HepG2 (cell line): ENCODE data around the gene EOGT. TPM values are rescaled to one million over a fixed set of nuclear protein-coding genes. Genes with fewer than 3 reads are reported as not detected.
A peak's percentile ranks its signal among the peaks of the same experiment; 100 is the strongest.

Experiments used
- ARID5B ChIP-seq: IDR thresholded peaks from 2 replicates; pipeline ENCODE4 v1.4.0; 2020; ENCODE audit warnings: mild to moderate bottlenecking, missing genetic modification reagents
- BCL6 ChIP-seq: IDR thresholded peaks from 2 replicates; pipeline ENCODE4 v1.6.1; 2016; ENCODE audit warnings: missing genetic modification reagents, missing compliant biosample characterization
- E2F2 ChIP-seq: sonication (generic); formaldehyde crosslinking; IDR thresholded peaks from 2 replicates; pipeline ENCODE4 v1.4.0; 2020; ENCODE audit warnings: missing genetic modification reagents, borderline replicate concordance
- GATAD2A ChIP-seq: IDR thresholded peaks from 2 replicates; pipeline ENCODE4 v1.6.1; 2016
- JUN ChIP-seq: sonication (generic); formaldehyde crosslinking; IDR thresholded peaks from 2 replicates; pipeline ENCODE4 v1.4.0; 2020; ENCODE audit warnings: mild to moderate bottlenecking, missing genetic modification reagents
- SP140L ChIP-seq: sonication (generic); formaldehyde crosslinking; IDR thresholded peaks from 2 replicates; pipeline ENCODE4 v1.4.0; 2020; ENCODE audit warnings: missing genetic modification reagents, borderline replicate concordance
- TEAD3 ChIP-seq: optimal IDR thresholded peaks from 2 replicates; pipeline ENCODE3; 2016; ENCODE audit warnings: borderline replicate concordance
- ZNF180 ChIP-seq: sonication (generic); formaldehyde crosslinking; IDR thresholded peaks from 2 replicates; pipeline ENCODE4 v1.4.0; 2020; ENCODE audit warnings: low read depth, missing genetic modification reagents, borderline replicate concordance
- ZNF253 ChIP-seq: sonication (generic); formaldehyde crosslinking; IDR thresholded peaks from 2 replicates; pipeline ENCODE4 v1.8.0; 2022; ENCODE audit warnings: mild to moderate bottlenecking, missing genetic modification reagents, borderline replicate concordance
- ZNF598 ChIP-seq: sonication (generic); formaldehyde crosslinking; IDR thresholded peaks from 2 replicates; pipeline ENCODE4 v1.5.1; 2020; ENCODE audit warnings: mild to moderate bottlenecking, missing genetic modification reagents, borderline replicate concordance
- polyA plus RNA-seq, 8 experiments: library from polyadenylated mRNA; depleted of rRNA in 3 of 8; stranded (reverse) in 7 of 8; unstranded in 1 of 8; fragments of >200 nt; fragmentation: Illumina TruSeq in 4 of 8; extraction: Trizol in 4 of 8; gene quantifications; 2 replicates each; pipeline versions ENCODE4 v1.2.1 to v1.2.3, GENCODE V29; 2011 to 2016; ENCODE audit warnings: low read depth in 4 of 8, missing spikeins in 1 of 8, mixed read lengths in 1 of 8; ENCODE audit not compliant: insufficient read depth in 1 of 8
- total RNA-seq, 5 experiments: library from RNA; depleted of rRNA; stranded (reverse); fragments of >200 nt; fragmentation: Illumina TruSeq; extraction: Trizol; gene quantifications; 2 replicates each; pipeline ENCODE4 v1.2.3, GENCODE V29; 2016; ENCODE audit warnings: low read depth in 1 of 5
- TF ChIP-seq, protein P1 (sequence below): sonication (generic); IDR thresholded peaks from 2 replicates; pipeline ENCODE4 v1.6.1; 2016; ENCODE audit warnings: low read depth, borderline replicate concordance
- TF ChIP-seq, protein P2 (sequence below): sonication (generic); formaldehyde crosslinking; IDR thresholded peaks from 2 replicates; pipeline ENCODE4 v1.4.0; 2020; ENCODE audit warnings: missing genetic modification reagents, mild to moderate bottlenecking, borderline replicate concordance
- TF ChIP-seq, protein P3 (sequence below): IDR thresholded peaks from 2 replicates; pipeline ENCODE4 v1.6.1; 2016
- TF ChIP-seq, protein P4 (sequence below): sonication (generic); formaldehyde crosslinking; IDR thresholded peaks from 2 replicates; pipeline ENCODE4 v1.5.1; 2020; ENCODE audit warnings: mild to moderate bottlenecking, missing genetic modification reagents, borderline replicate concordance
- TF ChIP-seq, protein P5 (sequence below): sonication (generic); formaldehyde crosslinking; IDR thresholded peaks from 2 replicates; pipeline ENCODE4 v1.5.1; 2020; ENCODE audit warnings: missing genetic modification reagents, mild to moderate bottlenecking, borderline replicate concordance

Gene EOGT
- total and polyA plus RNA-seq, 2 of the 13 experiments (the other 11 are each of a cell fraction or from before 2014, with no cell fraction given) = 4.5 to 18.6 TPM

GRCh38 chr3:68935778-68936177 lies 77.7 kb downstream of the EOGT start (continued):
- TF ChIP-seq, protein P1, sequence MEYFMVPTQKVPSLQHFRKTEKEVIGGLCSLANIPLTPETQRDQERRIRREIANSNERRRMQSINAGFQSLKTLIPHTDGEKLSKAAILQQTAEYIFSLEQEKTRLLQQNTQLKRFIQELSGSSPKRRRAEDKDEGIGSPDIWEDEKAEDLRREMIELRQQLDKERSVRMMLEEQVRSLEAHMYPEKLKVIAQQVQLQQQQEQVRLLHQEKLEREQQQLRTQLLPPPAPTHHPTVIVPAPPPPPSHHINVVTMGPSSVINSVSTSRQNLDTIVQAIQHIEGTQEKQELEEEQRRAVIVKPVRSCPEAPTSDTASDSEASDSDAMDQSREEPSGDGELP = no peak
- TF ChIP-seq, protein P2, sequence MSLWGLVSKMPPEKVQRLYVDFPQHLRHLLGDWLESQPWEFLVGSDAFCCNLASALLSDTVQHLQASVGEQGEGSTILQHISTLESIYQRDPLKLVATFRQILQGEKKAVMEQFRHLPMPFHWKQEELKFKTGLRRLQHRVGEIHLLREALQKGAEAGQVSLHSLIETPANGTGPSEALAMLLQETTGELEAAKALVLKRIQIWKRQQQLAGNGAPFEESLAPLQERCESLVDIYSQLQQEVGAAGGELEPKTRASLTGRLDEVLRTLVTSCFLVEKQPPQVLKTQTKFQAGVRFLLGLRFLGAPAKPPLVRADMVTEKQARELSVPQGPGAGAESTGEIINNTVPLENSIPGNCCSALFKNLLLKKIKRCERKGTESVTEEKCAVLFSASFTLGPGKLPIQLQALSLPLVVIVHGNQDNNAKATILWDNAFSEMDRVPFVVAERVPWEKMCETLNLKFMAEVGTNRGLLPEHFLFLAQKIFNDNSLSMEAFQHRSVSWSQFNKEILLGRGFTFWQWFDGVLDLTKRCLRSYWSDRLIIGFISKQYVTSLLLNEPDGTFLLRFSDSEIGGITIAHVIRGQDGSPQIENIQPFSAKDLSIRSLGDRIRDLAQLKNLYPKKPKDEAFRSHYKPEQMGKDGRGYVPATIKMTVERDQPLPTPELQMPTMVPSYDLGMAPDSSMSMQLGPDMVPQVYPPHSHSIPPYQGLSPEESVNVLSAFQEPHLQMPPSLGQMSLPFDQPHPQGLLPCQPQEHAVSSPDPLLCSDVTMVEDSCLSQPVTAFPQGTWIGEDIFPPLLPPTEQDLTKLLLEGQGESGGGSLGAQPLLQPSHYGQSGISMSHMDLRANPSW (CRISPR knock-in tag) = no peak
- TF ChIP-seq, protein P3, sequence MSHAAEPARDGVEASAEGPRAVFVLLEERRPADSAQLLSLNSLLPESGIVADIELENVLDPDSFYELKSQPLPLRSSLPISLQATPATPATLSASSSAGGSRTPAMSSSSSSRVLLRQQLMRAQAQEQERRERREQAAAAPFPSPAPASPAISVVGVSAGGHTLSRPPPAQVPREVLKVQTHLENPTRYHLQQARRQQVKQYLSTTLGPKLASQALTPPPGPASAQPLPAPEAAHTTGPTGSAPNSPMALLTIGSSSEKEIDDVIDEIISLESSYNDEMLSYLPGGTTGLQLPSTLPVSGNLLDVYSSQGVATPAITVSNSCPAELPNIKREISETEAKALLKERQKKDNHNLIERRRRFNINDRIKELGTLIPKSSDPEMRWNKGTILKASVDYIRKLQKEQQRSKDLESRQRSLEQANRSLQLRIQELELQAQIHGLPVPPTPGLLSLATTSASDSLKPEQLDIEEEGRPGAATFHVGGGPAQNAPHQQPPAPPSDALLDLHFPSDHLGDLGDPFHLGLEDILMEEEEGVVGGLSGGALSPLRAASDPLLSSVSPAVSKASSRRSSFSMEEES (CRISPR knock-in tag) = peak; percentile 37; the same call in 1 of the 2 replicates
- TF ChIP-seq TEAD3 = peak; percentile 36
- TF ChIP-seq BCL6 = peak; percentile 38; the same call in 1 of the 2 replicates
- no peak for TF ChIP-seq ZNF180 (CRISPR knock-in tag)
- TF ChIP-seq GATAD2A (CRISPR knock-in tag) = peak; percentile 39; the same call in 1 of the 2 replicates
- TF ChIP-seq, protein P4, sequence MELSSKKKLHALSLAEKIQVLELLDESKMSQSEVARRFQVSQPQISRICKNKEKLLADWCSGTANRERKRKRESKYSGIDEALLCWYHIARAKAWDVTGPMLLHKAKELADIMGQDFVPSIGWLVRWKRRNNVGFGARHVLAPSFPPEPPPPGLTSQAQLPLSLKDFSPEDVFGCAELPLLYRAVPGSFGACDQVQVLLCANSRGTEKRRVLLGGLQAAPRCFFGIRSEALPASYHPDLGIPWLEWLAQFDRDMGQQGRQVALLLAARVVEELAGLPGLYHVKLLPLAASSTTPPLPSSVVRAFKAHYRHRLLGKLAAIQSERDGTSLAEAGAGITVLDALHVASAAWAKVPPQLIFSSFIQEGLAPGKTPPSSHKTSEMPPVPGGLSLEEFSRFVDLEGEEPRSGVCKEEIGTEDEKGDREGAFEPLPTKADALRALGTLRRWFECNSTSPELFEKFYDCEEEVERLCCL (CRISPR knock-in tag) = no peak
- no peak for TF ChIP-seq E2F2 (CRISPR knock-in tag)
- TF ChIP-seq, protein P5, sequence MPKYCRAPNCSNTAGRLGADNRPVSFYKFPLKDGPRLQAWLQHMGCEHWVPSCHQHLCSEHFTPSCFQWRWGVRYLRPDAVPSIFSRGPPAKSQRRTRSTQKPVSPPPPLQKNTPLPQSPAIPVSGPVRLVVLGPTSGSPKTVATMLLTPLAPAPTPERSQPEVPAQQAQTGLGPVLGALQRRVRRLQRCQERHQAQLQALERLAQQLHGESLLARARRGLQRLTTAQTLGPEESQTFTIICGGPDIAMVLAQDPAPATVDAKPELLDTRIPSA = no peak
- TF ChIP-seq ZNF253 (CRISPR knock-in tag) = no peak
- TF ChIP-seq SP140L = no peak
- no peak for TF ChIP-seq JUN (CRISPR knock-in tag)
- peak; percentile 41; the same call in 1 of the 2 replicates for TF ChIP-seq ARID5B
- TF ChIP-seq ZNF598 (CRISPR knock-in tag) = no peak
